Colonic mucosa (tissue), 4 donors: ENCODE results near the gene MORN1. TPM values are rescaled to one million over a fixed set of nuclear protein-coding genes. Genes with fewer than 3 reads are reported as not detected.

ENCODE experiments used
- DNase-seq: peaks from one replicate; pipeline ENCODE4 v3.0.0-alpha.2; 2020
- H3K27ac ChIP-seq: fragments of 200-600 bp; one replicate; pipeline ENCODE4 v1.8.0; 2021
- H3K27me3 ChIP-seq: fragments of 200-600 bp; one replicate; pipeline ENCODE4 v1.8.0; 2021
- H3K36me3 ChIP-seq: fragments of 200-600 bp; one replicate; pipeline ENCODE4 v1.8.0; 2021
- H3K4me1 ChIP-seq: fragments of 200-600 bp; one replicate; pipeline ENCODE4 v1.8.0; 2021; ENCODE audit warnings: mild to moderate bottlenecking
- H3K4me3 ChIP-seq: fragments of 200-600 bp; one replicate; pipeline ENCODE4 v1.8.0; 2021
- H3K9ac ChIP-seq, 2 donors: one replicate each; pipeline ENCODE4 v1.7.0; 2013; ENCODE audit warnings: control low read depth in 2 of 2, low read depth in 2 of 2, low read length in 2 of 2
- H3K9me3 ChIP-seq: fragments of 200-600 bp; one replicate; pipeline ENCODE4 v1.8.0; 2021
- intact Hi-C: fragments of 100-400 bp; cut with DNase I; formaldehyde crosslinking; loops from one replicate; pipeline ENCODE4 v1.14.1; 2022
- total RNA-seq, 2 donors: library from RNA; stranded (reverse); fragmentation: NEBNext Ultra II Directional in 1 of 2; extraction: Animal tissue kit (Norgen Biotek cat#: 25700) in 1 of 2; gene quantifications; one replicate each; pipeline ENCODE4 v1.2.1, GENCODE V29; 2021
- TF ChIP-seq, protein P1 (sequence below): fragments of 200-600 bp; IDR thresholded peaks from one replicate; pipeline ENCODE4 v1.8.0; 2022; ENCODE audit warnings: antibody characterized with exemption, mild to moderate bottlenecking
- donor health status: healthy.
- donor health status: DM: no; HTN: no; CAD: no.
- donor health status: DM: no; HTN: no; CAD: no.

MORN1 gene
- total RNA-seq, 2 donors from 2014 or later: 11.3 to 18.9 TPM

DNA sequence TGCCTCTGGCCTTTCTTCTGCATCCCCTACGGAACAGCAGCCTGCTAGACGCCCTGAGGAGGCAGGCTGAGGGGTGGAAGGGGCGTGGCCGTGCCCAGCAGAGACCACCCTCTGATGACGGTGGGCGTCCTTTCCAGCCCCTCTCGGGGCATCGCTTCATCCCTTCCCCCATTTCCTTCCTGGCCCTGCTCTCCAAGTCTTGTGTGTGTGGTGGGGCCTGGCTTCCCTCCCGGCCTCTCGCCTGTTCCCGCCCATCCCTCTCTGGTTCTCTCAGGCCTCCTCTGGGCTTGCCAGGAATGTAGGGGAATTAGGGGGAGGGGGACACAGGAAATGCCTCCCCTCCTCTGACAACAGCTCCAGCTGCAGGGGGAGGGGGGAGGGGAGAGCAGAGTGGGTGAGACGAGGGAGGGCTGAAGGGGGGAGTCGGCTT, 112.1 kb downstream of the MORN1 start:
- intact Hi-C loops: no loop called here
- H3K27ac ChIP-seq: peak overlapping the region; percentile 7
- no peaks in the 10 kb centered on the region for H3K27me3 ChIP-seq
- no peak overlapping the region for H3K4me3 ChIP-seq
- H3K9me3 ChIP-seq: no peaks in the 10 kb centered on the region
- DNase-seq: peak; percentile 48
- no peak overlapping the region for H3K9ac ChIP-seq
- peaks cover 18% of the 10 kb centered on the region for H3K4me1 ChIP-seq
- TF ChIP-seq, protein P1, sequence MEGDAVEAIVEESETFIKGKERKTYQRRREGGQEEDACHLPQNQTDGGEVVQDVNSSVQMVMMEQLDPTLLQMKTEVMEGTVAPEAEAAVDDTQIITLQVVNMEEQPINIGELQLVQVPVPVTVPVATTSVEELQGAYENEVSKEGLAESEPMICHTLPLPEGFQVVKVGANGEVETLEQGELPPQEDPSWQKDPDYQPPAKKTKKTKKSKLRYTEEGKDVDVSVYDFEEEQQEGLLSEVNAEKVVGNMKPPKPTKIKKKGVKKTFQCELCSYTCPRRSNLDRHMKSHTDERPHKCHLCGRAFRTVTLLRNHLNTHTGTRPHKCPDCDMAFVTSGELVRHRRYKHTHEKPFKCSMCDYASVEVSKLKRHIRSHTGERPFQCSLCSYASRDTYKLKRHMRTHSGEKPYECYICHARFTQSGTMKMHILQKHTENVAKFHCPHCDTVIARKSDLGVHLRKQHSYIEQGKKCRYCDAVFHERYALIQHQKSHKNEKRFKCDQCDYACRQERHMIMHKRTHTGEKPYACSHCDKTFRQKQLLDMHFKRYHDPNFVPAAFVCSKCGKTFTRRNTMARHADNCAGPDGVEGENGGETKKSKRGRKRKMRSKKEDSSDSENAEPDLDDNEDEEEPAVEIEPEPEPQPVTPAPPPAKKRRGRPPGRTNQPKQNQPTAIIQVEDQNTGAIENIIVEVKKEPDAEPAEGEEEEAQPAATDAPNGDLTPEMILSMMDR: no peak
- no peaks in the 10 kb centered on the region for H3K36me3 ChIP-seq

DNA sequence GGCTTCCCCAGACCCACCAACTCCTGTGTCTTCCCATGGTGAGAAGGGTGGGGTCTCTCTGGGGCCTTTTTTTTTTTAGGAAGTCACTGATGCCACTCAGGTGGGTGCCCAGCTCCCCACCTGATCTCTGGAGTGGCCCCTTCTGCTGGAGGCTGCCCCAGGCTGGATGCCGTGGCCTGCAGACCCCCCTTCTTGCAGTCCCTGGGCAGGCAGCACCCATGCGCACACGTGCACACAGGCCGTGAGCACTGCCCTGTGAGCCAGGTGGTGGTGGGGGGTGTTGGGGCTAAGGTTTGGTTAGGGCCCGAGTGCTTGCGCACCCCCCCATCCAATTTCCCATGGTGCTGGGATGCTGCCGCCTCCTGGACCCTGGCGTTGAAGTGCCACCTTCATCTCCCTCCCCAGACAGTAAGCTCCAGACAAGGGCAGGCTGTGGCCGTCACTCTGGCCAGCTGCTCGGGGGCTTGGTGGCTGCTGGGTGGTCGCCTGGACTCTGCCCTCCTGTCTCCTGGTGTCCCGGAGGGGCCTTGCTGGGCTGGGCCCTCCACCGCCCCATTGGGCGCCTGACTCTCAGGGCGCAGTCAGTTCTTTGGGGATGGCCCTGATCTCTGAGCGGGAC, 112.7 kb downstream of the MORN1 start:
- H3K9ac ChIP-seq: peak overlapping the region in 1 of 2 donors; percentile 47
- no peaks in the 10 kb centered on the region for H3K27me3 ChIP-seq
- TF ChIP-seq, protein P1: no peak
- H3K36me3 ChIP-seq: no peaks in the 10 kb centered on the region
- DNase-seq: no peak
- intact Hi-C loops: no loop called here
- H3K9me3 ChIP-seq: no peaks in the 10 kb centered on the region
- no peak overlapping the region for H3K4me3 ChIP-seq
- peak overlapping the region; percentile 33 for H3K27ac ChIP-seq
- H3K4me1 ChIP-seq: peaks cover 18% of the 10 kb centered on the region

DNA sequence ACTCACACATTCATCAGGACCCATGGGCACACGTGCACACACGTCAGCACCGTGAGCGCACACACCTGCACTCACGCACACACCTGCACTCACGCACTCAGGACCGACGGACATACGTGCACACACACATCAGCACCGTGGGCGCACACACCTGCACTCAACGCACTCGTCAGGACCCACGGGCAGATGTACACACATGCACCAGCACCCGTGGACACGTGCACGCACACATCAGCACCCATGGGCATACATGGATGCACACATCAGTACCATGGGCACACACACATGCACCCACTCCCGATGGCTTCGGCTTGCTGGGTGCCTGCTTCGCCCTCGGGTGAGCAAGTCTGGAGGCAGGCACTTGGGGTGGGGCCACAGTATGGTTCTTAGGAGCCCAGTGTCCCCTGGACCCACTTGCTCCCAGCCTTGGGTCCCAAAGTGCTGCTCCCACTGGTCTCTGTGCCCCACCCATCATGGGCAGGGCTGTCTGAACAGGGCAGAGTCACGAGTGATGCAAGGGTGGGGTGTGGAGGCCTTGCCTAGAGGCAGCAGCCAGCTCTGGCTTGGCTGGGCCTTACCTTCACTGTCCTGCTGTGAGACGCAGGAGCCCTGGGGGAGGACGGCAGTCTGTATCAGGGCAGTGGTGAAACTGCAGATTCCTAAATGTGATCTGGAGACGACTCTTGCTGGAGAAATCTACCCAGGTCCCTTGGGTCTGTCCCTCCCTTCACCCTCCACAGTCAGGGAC, 113.4 kb downstream of the MORN1 start:
- Histone ChIP-seq H3K27me3 (no peaks in the 10 kb centered on the region), H3K36me3 (no peaks in the 10 kb centered on the region), H3K27ac (peak overlapping the region; percentile 33), H3K4me3 (no peak overlapping the region), H3K9ac (no peak overlapping the region), H3K4me1 (peaks cover 18% of the 10 kb centered on the region), H3K9me3 (no peaks in the 10 kb centered on the region)
- intact Hi-C loops: no loop called here
- TF ChIP-seq, protein P1: no peak
- no peak for DNase-seq

DNA sequence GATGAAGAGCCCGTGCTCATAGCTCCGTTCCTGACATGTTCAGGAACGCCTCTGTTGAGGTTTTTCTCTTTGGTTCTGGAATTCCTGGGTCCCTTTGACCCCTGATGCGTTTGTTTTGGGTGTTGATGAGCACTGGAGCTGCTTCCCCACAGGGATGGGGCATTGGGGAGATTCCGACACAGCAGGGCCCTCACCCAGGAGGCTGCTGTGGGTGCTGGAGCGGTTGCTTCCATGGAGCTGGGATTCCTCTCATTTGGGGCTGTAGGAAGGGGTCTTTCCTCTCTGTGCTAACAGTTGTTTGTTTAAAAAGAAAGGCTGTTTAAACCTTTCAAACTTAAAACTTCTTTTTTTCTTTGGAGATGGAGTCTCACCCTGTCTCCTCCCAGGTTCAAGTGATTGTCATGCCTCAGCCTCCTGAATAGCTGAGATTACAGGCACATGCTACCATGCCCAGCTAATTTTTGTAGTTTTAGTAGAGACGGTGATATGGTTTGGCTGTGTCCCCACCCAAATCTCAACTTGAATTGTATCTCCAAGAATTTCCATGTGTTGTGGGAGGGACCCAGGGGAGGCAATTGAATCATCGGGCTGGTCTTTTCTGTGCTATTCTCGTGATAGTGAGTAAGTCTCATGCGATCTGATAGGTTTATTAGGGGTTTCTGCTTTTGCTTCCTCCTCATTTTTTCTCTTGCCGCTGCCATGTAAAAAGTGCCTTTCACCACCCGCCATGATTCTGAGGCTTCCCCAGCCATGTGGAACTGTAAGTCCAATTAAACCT, 114.4 kb downstream of the MORN1 start:
- TF ChIP-seq, protein P1: no peak
- Histone ChIP-seq H3K36me3 (no peaks in the 10 kb centered on the region), H3K9ac (no peak overlapping the region), H3K9me3 (no peaks in the 10 kb centered on the region), H3K27ac (peak overlapping the region; percentile 44), H3K4me1 (peaks cover 26% of the 10 kb centered on the region), H3K4me3 (no peak overlapping the region), H3K27me3 (no peaks in the 10 kb centered on the region)
- DNase-seq: no peak
- intact Hi-C loops: no loop called here

DNA sequence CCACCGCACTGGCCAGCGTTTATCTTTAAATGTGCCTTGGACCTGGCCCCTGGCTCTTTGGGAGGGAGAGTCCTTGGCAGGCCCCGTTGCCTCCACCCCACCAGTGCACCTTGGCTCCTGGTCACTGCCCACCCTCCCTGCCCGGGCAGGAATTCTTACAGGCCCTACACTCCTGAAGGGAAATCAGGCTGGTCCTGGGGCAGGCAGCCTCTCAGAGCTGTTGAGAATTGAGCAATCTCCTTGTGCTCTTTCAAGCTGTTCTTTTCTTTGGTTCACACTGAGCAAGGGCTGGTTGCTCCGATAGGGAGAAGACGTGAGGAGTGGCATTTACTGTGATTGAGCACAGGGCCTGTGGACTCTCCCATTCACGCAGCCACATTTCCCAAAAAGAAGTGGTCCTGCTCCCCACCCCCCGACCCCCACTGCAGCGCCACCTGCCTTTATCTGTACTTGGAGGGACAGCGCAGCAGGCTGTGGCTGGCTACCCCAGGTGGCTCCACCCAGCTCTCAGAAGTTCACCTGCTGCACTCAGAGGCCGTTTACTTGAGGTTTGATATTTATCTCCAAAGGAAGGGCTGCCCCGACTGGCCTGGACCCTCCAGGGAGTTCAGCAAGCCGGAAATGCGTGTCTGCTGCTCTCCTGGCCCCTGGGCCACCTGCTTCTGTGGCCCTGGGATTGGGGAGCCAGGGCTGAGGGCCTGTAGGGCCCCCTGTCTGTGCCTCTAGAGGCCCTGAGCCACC, 115.4 kb downstream of the MORN1 start:
- no peaks in the 10 kb centered on the region for H3K36me3 ChIP-seq
- H3K9me3 ChIP-seq: no peaks in the 10 kb centered on the region
- H3K4me1 ChIP-seq: peaks cover 34% of the 10 kb centered on the region
- no peak for DNase-seq
- H3K9ac ChIP-seq: no peak overlapping the region
- TF ChIP-seq, protein P1: no peak
- H3K27me3 ChIP-seq: no peaks in the 10 kb centered on the region
- intact Hi-C loops: no loop called here
- no peak overlapping the region for H3K4me3 ChIP-seq
- H3K27ac ChIP-seq: peak overlapping the region; percentile 44
